Measurements from ENCODE around the gene OOEP. TPM values are rescaled to one million over a fixed set of nuclear protein-coding genes. Genes with fewer than 3 reads are reported as not detected.

Gene OOEP
- polyA plus RNA-seq (2012; ENCODE audit: insufficient read length, low read depth) = not detected

GRCh38 chr6:73369563-73369962 lies at the start of gene OOEP:
Gene OOEP (minus strand): TSS chr6:73369897. CDS start chr6:73369792, 105 bp downstream.
- TF ChIP-seq, protein P1, sequence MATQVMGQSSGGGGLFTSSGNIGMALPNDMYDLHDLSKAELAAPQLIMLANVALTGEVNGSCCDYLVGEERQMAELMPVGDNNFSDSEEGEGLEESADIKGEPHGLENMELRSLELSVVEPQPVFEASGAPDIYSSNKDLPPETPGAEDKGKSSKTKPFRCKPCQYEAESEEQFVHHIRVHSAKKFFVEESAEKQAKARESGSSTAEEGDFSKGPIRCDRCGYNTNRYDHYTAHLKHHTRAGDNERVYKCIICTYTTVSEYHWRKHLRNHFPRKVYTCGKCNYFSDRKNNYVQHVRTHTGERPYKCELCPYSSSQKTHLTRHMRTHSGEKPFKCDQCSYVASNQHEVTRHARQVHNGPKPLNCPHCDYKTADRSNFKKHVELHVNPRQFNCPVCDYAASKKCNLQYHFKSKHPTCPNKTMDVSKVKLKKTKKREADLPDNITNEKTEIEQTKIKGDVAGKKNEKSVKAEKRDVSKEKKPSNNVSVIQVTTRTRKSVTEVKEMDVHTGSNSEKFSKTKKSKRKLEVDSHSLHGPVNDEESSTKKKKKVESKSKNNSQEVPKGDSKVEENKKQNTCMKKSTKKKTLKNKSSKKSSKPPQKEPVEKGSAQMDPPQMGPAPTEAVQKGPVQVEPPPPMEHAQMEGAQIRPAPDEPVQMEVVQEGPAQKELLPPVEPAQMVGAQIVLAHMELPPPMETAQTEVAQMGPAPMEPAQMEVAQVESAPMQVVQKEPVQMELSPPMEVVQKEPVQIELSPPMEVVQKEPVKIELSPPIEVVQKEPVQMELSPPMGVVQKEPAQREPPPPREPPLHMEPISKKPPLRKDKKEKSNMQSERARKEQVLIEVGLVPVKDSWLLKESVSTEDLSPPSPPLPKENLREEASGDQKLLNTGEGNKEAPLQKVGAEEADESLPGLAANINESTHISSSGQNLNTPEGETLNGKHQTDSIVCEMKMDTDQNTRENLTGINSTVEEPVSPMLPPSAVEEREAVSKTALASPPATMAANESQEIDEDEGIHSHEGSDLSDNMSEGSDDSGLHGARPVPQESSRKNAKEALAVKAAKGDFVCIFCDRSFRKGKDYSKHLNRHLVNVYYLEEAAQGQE (IDR thresholded peaks at IDR 0.05; ENCODE audit: insufficient read depth in 1 of 2, low read depth in 2 of 2, low read length in 2 of 2) = no peak
- no peak for TF ChIP-seq FOXP2 (optimal IDR thresholded peaks at IDR 0.05; ENCODE audit: borderline replicate concordance, extremely low read depth, extremely low read length, insufficient read depth)
- TF ChIP-seq POLR2AphosphoS5 (IDR thresholded peaks at IDR 0.05; ENCODE audit: low read depth, low read length) = no peak
- no peak for TF ChIP-seq TAF1 (IDR thresholded peaks at IDR 0.05; ENCODE audit: borderline replicate concordance, insufficient read depth, low read length)
- TF ChIP-seq SIN3A (IDR thresholded peaks at IDR 0.05; ENCODE audit: borderline replicate concordance, insufficient read depth, low read length) = no peak

GRCh38 chr6:73418081-73418741 lies 48.5 kb upstream of the OOEP start:
- no peak for TF ChIP-seq FOXP2 (optimal IDR thresholded peaks at IDR 0.05; ENCODE audit: borderline replicate concordance, extremely low read depth, extremely low read length, insufficient read depth)
- TF ChIP-seq, protein P1 (IDR thresholded peaks at IDR 0.05; ENCODE audit: insufficient read depth in 1 of 2, low read depth in 2 of 2, low read length in 2 of 2) = no peak
- TF ChIP-seq POLR2AphosphoS5 (IDR thresholded peaks at IDR 0.05; ENCODE audit: low read depth, low read length) = no peak
- TF ChIP-seq SIN3A (IDR thresholded peaks at IDR 0.05; ENCODE audit: borderline replicate concordance, insufficient read depth, low read length) = no peak
- TF ChIP-seq TAF1 (IDR thresholded peaks at IDR 0.05; ENCODE audit: borderline replicate concordance, insufficient read depth, low read length) = no peak

GRCh38 chr6:73413102-73413501 lies 43.4 kb upstream of the OOEP start:
- TF ChIP-seq FOXP2 (optimal IDR thresholded peaks at IDR 0.05; ENCODE audit: borderline replicate concordance, extremely low read depth, extremely low read length, insufficient read depth) = no peak
- no peak for TF ChIP-seq POLR2AphosphoS5 (IDR thresholded peaks at IDR 0.05; ENCODE audit: low read depth, low read length)

DNA sequence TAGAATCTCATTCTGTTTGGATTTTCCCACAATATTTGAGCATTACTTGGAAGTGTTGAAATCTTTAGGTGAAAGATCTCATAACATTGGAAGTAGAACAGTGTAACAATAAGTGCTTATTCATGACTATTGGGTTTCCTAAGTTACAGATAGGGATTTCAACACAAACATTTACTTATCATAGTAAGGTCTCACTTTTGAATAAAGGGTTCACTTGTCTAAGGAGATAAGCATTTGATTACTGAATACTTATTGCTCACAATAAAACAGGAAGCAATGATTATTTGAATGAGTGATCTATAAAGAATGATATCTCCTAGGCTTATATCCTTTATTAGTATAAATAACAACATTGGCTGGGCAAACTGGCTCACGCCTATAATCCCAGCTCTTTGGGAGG lies 39.7 kb upstream of the OOEP start:
- no peak for TF ChIP-seq SIN3A (IDR thresholded peaks at IDR 0.05; ENCODE audit: borderline replicate concordance, insufficient read depth, low read length)
- no peak for TF ChIP-seq POLR2AphosphoS5 (IDR thresholded peaks at IDR 0.05; ENCODE audit: low read depth, low read length)
- TF ChIP-seq, protein P1 (IDR thresholded peaks at IDR 0.05; ENCODE audit: insufficient read depth in 1 of 2, low read depth in 2 of 2, low read length in 2 of 2) = no peak
- no peak for TF ChIP-seq TAF1 (IDR thresholded peaks at IDR 0.05; ENCODE audit: borderline replicate concordance, insufficient read depth, low read length)
- no peak for TF ChIP-seq FOXP2 (optimal IDR thresholded peaks at IDR 0.05; ENCODE audit: borderline replicate concordance, extremely low read depth, extremely low read length, insufficient read depth)

DNA sequence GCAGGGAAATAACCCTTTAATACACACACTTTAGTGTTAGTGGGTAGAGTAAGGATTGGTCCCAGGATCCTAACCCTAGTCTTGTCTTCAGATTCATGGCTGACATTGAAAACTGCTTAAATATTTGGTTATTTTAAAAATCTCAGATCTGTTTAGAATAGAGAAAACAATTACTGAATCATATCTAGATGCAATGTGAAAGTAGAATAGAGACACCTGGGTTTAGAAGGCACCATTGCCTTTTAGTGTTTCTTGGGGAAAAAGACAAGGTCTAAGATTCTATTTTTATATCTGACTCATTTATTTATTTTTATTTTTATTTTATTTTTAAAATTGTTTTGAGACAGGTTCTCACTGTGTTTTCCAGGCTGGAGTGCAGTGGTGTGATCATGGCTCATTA lies 31.0 kb upstream of the OOEP start:
- TF ChIP-seq SIN3A (IDR thresholded peaks at IDR 0.05; ENCODE audit: borderline replicate concordance, insufficient read depth, low read length) = no peak
- TF ChIP-seq, protein P1 (IDR thresholded peaks at IDR 0.05; ENCODE audit: insufficient read depth in 1 of 2, low read depth in 2 of 2, low read length in 2 of 2) = no peak
- TF ChIP-seq TAF1 (IDR thresholded peaks at IDR 0.05; ENCODE audit: borderline replicate concordance, insufficient read depth, low read length) = no peak
- no peak for TF ChIP-seq FOXP2 (optimal IDR thresholded peaks at IDR 0.05; ENCODE audit: borderline replicate concordance, extremely low read depth, extremely low read length, insufficient read depth)
- no peak for TF ChIP-seq POLR2AphosphoS5 (IDR thresholded peaks at IDR 0.05; ENCODE audit: low read depth, low read length)

Measured in PFSK-1 (cell line).